GM18508 (cell line): ENCODE results near the gene RWDD3.

Experiments used
- ATAC-seq: cut with Tn5 transposase; IDR thresholded peaks from one replicate; pipeline ENCODE4 v1.9.1; 2021; ENCODE audit warnings: moderate number of reproducible peaks; ENCODE audit not compliant: insufficient read depth, unreplicated experiment

RWDD3 gene

GRCh38 chr1:95278173-95279006 lies 44.4 kb downstream of the RWDD3 start:
- ATAC-seq = peak; percentile 79

- no peak for ATAC-seq
Measured at GRCh38 chr1:95281781-95282517, 47.9 kb downstream of the RWDD3 start.

- ATAC-seq = no peak
Measured at GRCh38 chr1:95282518-95282895, 48.5 kb downstream of the RWDD3 start.

- ATAC-seq = no peak
Measured at GRCh38 chr1:95284420-95284819, 50.4 kb downstream of the RWDD3 start.

GRCh38 chr1:95286479-95286878 lies 52.5 kb downstream of the RWDD3 start:
- ATAC-seq = no peak

GRCh38 chr1:95287081-95287480 lies 53.1 kb downstream of the RWDD3 start:
- ATAC-seq = no peak

GRCh38 chr1:95287825-95288224 lies 53.8 kb downstream of the RWDD3 start:
- ATAC-seq = no peak
